Fibroblast of mammary gland (primary cell): ENCODE data around the gene PMFBP1.
A peak's percentile ranks its signal among the peaks of the same experiment; 100 is the strongest.

Experiments
- DNase-seq: peaks from one replicate; pipeline ENCODE4 v3.0.0-alpha.2; 2010; ENCODE audit warnings: low read depth
- H3K4me3 ChIP-seq: 2 replicates; pipeline ENCODE4 v1.5.1; 2011; ENCODE audit warnings: low read depth, mild to moderate bottlenecking, low read length, moderate library complexity; ENCODE audit not compliant: control insufficient read depth
- CTCF ChIP-seq: conservative IDR thresholded peaks from 2 replicates; pipeline ENCODE4 v1.5.1; 2011; ENCODE audit warnings: low read depth, low read length, inconsistent platforms; ENCODE audit not compliant: control insufficient read depth, insufficient read depth

The PMFBP1 gene

GRCh38 chr16:72164691-72165090 is 7.3 kb downstream of the PMFBP1 start:
- no peak overlapping the region for H3K4me3 ChIP-seq
- DNase-seq, result no peak
- TF ChIP-seq CTCF, result no peak

- H3K4me3 ChIP-seq, result no peak overlapping the region
- DNase-seq, result no peak
- no peak for TF ChIP-seq CTCF
Measured at GRCh38 chr16:72162105-72162692, 9.8 kb downstream of the PMFBP1 start.

- DNase-seq, result no peak
- H3K4me3 ChIP-seq, result no peak overlapping the region
- no peak for TF ChIP-seq CTCF
Measured at GRCh38 chr16:72159801-72160200, 12.2 kb downstream of the PMFBP1 start.

GRCh38 chr16:72159386-72159785 is 12.6 kb downstream of the PMFBP1 start:
- no peak for DNase-seq
- no peak for TF ChIP-seq CTCF
- no peak overlapping the region for H3K4me3 ChIP-seq

- no peak for TF ChIP-seq CTCF
- H3K4me3 ChIP-seq, result no peak overlapping the region
- DNase-seq, result no peak
Measured at GRCh38 chr16:72149676-72150464, 22.1 kb downstream of the PMFBP1 start.

- H3K4me3 ChIP-seq, result no peak overlapping the region
- DNase-seq, result peak; percentile 12
- TF ChIP-seq CTCF, result no peak
Measured at GRCh38 chr16:72142476-72142875, 29.5 kb downstream of the PMFBP1 start.

GRCh38 chr16:72139908-72140307 is 32.0 kb downstream of the PMFBP1 start:
- no peak for DNase-seq
- no peak overlapping the region for H3K4me3 ChIP-seq
- no peak for TF ChIP-seq CTCF
